Peyer's patch (tissue), 4 donors: Measurements from ENCODE around the gene NPTN. TPM values are rescaled to one million over a fixed set of nuclear protein-coding genes. Genes with fewer than 3 reads are reported as not detected.

ENCODE experiments used
- DNase-seq, 3 donors: peaks; one replicate each; pipeline ENCODE4 v3.0.0-alpha.2; 2017 to 2019
- H3K27ac ChIP-seq, 4 donors: fragments of 200-600 bp; sonication (generic); one replicate each; pipeline ENCODE4 v1.5.1; 2016 to 2019
- H3K27me3 ChIP-seq, 2 donors: fragments of 200-600 bp; sonication (generic); one replicate each; pipeline ENCODE4 v1.5.1; 2019
- H3K36me3 ChIP-seq, 3 donors: fragments of 200-600 bp; sonication (generic); one replicate each; pipeline ENCODE4 v1.5.1; 2016 to 2019
- H3K4me1 ChIP-seq, 4 donors: fragments of 200-600 bp; sonication (generic); one replicate each; pipeline ENCODE4 v1.5.1; 2016 to 2019
- H3K4me3 ChIP-seq, 4 donors: fragments of 200-600 bp; sonication (generic); 1 replicate in 3 of 4; 2 replicates in 1 of 4; pipeline ENCODE4 v1.5.1; 2016 to 2019; ENCODE audit warnings: mild to moderate bottlenecking in 1 of 4
- H3K9me3 ChIP-seq, 4 donors: fragments of 200-600 bp; sonication (generic); one replicate each; pipeline ENCODE4 v1.5.1; 2016 to 2019; ENCODE audit warnings: mild to moderate bottlenecking in 1 of 4
- CTCF ChIP-seq, 6 experiments: fragments of 450-650 bp in 4 of 6; fragments of 200-600 bp in 2 of 6; sonication (generic) in 1 of 6; IDR thresholded peaks; one replicate each; pipeline ENCODE4 v1.5.1; 2017 to 2019; ENCODE audit warnings: antibody characterized with exemption in 6 of 6, mild to moderate bottlenecking in 3 of 6, moderate library complexity in 1 of 6
- POLR2A ChIP-seq, 2 donors: fragments of 450-650 bp; IDR thresholded peaks; one replicate each; pipeline ENCODE4 v1.5.1; 2017; ENCODE audit warnings: antibody characterized with exemption in 2 of 2, mild to moderate bottlenecking in 2 of 2, moderate library complexity in 2 of 2
- total RNA-seq, 4 donors: library from RNA; depleted of rRNA; stranded (reverse); fragments of >200 nt; gene quantifications; one replicate each; pipeline ENCODE4 v1.1.0, GENCODE V29; 2016

NPTN gene
- total RNA-seq, 4 donors from 2014 or later, result 66.0 to 173 (median 133) TPM

- no peak for DNase-seq
- no peak for TF ChIP-seq CTCF (IDR thresholded peaks at IDR 0.05)
- TF ChIP-seq POLR2A (IDR thresholded peaks at IDR 0.05), result no peak
- Histone ChIP-seq H3K27ac (peak overlapping the region in 1 of 4 donors; percentile 85), H3K4me1 (peaks cover 0 to 29% (median 1%) of the 10 kb centered on the region in 4 donors), H3K9me3 (no peaks in the 10 kb centered on the region), H3K36me3 (peaks cover 0 to 59% (median 0%) of the 10 kb centered on the region in 3 donors), H3K4me3 (no peak overlapping the region), H3K27me3 (no peaks in the 10 kb centered on the region)
Observed at GRCh38 chr15:73572296-73572695, 60.9 kb downstream of the NPTN start.

- no peak for TF ChIP-seq CTCF (IDR thresholded peaks at IDR 0.05)
- no peak for TF ChIP-seq POLR2A (IDR thresholded peaks at IDR 0.05)
- Histone ChIP-seq H3K27me3 (no peaks in the 10 kb centered on the region), H3K4me1 (peaks cover 0 to 29% (median 1%) of the 10 kb centered on the region in 4 donors), H3K9me3 (no peaks in the 10 kb centered on the region), H3K27ac (no peak overlapping the region), H3K36me3 (peaks cover 0 to 66% (median 0%) of the 10 kb centered on the region in 3 donors), H3K4me3 (no peak overlapping the region)
- DNase-seq, result no peak
Observed at GRCh38 chr15:73571346-73571745, 61.8 kb downstream of the NPTN start.

- Histone ChIP-seq H3K4me3 (no peak overlapping the region), H3K36me3 (peaks cover 0 to 66% (median 0%) of the 10 kb centered on the region in 3 donors), H3K9me3 (no peaks in the 10 kb centered on the region), H3K4me1 (peaks cover 0 to 29% (median 1%) of the 10 kb centered on the region in 4 donors), H3K27me3 (no peaks in the 10 kb centered on the region), H3K27ac (no peak overlapping the region)
- DNase-seq, result no peak
- no peak for TF ChIP-seq CTCF (IDR thresholded peaks at IDR 0.05)
- TF ChIP-seq POLR2A (IDR thresholded peaks at IDR 0.05), result no peak
Observed at GRCh38 chr15:73570355-73571032, 62.7 kb downstream of the NPTN start.

GRCh38 chr15:73569361-73569760, 63.8 kb downstream of the NPTN start:
- Histone ChIP-seq H3K36me3 (peaks cover 0 to 75% (median 0%) of the 10 kb centered on the region in 3 donors), H3K4me1 (peaks cover 0 to 27% (median 1%) of the 10 kb centered on the region in 4 donors), H3K27me3 (no peaks in the 10 kb centered on the region), H3K27ac (no peak overlapping the region), H3K4me3 (no peak overlapping the region), H3K9me3 (no peaks in the 10 kb centered on the region)
- TF ChIP-seq POLR2A (IDR thresholded peaks at IDR 0.05) (no peak), CTCF (IDR thresholded peaks at IDR 0.05) (no peak)
- no peak for DNase-seq

GRCh38 chr15:73568564-73569280, 64.5 kb downstream of the NPTN start:
- H3K4me1 ChIP-seq, result peaks cover 0 to 21% (median 0%) of the 10 kb centered on the region in 4 donors
- no peak overlapping the region for H3K27ac ChIP-seq
- H3K27me3 ChIP-seq, result no peaks in the 10 kb centered on the region
- H3K36me3 ChIP-seq, result peaks cover 0 to 82% (median 0%) of the 10 kb centered on the region in 3 donors
- no peak overlapping the region for H3K4me3 ChIP-seq
- DNase-seq, result no peak
- TF ChIP-seq CTCF (IDR thresholded peaks at IDR 0.05) (no peak), POLR2A (IDR thresholded peaks at IDR 0.05) (no peak)
- no peaks in the 10 kb centered on the region for H3K9me3 ChIP-seq
